Astrocyte (in vitro differentiated cells and primary cell): ENCODE results near the gene LRRTM4. TPM values are rescaled to one million over a fixed set of nuclear protein-coding genes. Genes with fewer than 3 reads are reported as not detected.

Experiments used
- DNase-seq: peaks from one replicate; pipeline ENCODE4 v3.0.0-alpha.2; 2010; ENCODE audit warnings: low read depth
- FAIRE-seq: peaks from 2 replicates; lab custom pipeline; 2011; peaks lifted over from hg19 to GRCh38; lab: Jason Lieb, UNC
- H2AFZ ChIP-seq: 2 replicates; pipeline ENCODE4 v1.6.0; 2012; ENCODE audit warnings: low read depth, low read length, inconsistent platforms
- H3K27ac ChIP-seq: 2 replicates; pipeline ENCODE4 v1.5.1; 2011; ENCODE audit warnings: low read depth, low read length, inconsistent platforms
- H3K27me3 ChIP-seq: 2 replicates; pipeline ENCODE4 v1.6.0; 2011; ENCODE audit warnings: low read length, inconsistent platforms; ENCODE audit not compliant: insufficient read depth
- H3K36me3 ChIP-seq: 2 replicates; pipeline ENCODE4 v1.5.1; 2011; ENCODE audit warnings: low read length, inconsistent platforms; ENCODE audit not compliant: insufficient read depth
- H3K4me1 ChIP-seq: 2 replicates; pipeline ENCODE4 v1.5.1; 2011; ENCODE audit warnings: low read length, inconsistent platforms; ENCODE audit not compliant: insufficient read depth
- H3K4me2 ChIP-seq: 2 replicates; pipeline ENCODE4 v1.6.0; 2012; ENCODE audit warnings: low read length, inconsistent platforms
- H3K4me3 ChIP-seq: 2 replicates; pipeline ENCODE4 v1.5.1; 2011; ENCODE audit warnings: low read depth, mild to moderate bottlenecking, low read length, inconsistent platforms; ENCODE audit not compliant: insufficient read depth
- H3K79me2 ChIP-seq: 2 replicates; pipeline ENCODE4 v1.6.0; 2012; ENCODE audit warnings: mild to moderate bottlenecking, low read length, inconsistent platforms; ENCODE audit not compliant: insufficient read depth
- H3K9ac ChIP-seq: 2 replicates; pipeline ENCODE4 v1.6.0; 2012; ENCODE audit warnings: mild to moderate bottlenecking, low read length, inconsistent platforms
- H3K9me3 ChIP-seq: 2 replicates; pipeline ENCODE4 v1.5.1; 2012; ENCODE audit warnings: low read depth, mild to moderate bottlenecking, low read length, inconsistent platforms; ENCODE audit not compliant: insufficient read depth
- H4K20me1 ChIP-seq: 2 replicates; pipeline ENCODE4 v1.6.0; 2012; ENCODE audit warnings: low read length, inconsistent platforms; ENCODE audit not compliant: insufficient read depth
- H3K27ac Mint-ChIP-seq: one replicate; pipeline ENCODE4 v1.8.0; 2021; ENCODE audit warnings: mild to moderate bottlenecking, mixed read lengths; ENCODE audit not compliant: unreplicated experiment
- H3K27me3 Mint-ChIP-seq: one replicate; pipeline ENCODE4 v1.8.0; 2021; ENCODE audit warnings: low read depth, mixed read lengths; ENCODE audit not compliant: unreplicated experiment
- H3K36me3 Mint-ChIP-seq: one replicate; pipeline ENCODE4 v1.8.0; 2021; ENCODE audit warnings: low read depth, mixed read lengths; ENCODE audit not compliant: unreplicated experiment
- H3K4me1 Mint-ChIP-seq: one replicate; pipeline ENCODE4 v1.8.0; 2021; ENCODE audit warnings: low read depth, mixed read lengths; ENCODE audit not compliant: unreplicated experiment
- H3K4me3 Mint-ChIP-seq: one replicate; pipeline ENCODE4 v1.8.0; 2021; ENCODE audit warnings: mild to moderate bottlenecking, moderate library complexity, mixed read lengths; ENCODE audit not compliant: unreplicated experiment
- H3K9me3 Mint-ChIP-seq: one replicate; pipeline ENCODE4 v1.8.0; 2021; ENCODE audit warnings: mild to moderate bottlenecking, mixed read lengths; ENCODE audit not compliant: unreplicated experiment
- CTCF ChIP-seq: IDR thresholded peaks from 2 replicates; pipeline ENCODE4 v1.5.1; 2011; ENCODE audit warnings: low read depth, mild to moderate bottlenecking, inconsistent platforms, low read length, moderate library complexity; ENCODE audit not compliant: insufficient read depth
- EZH2 ChIP-seq: IDR thresholded peaks from 2 replicates; pipeline ENCODE4 v1.6.1; 2012; ENCODE audit warnings: mild to moderate bottlenecking, low read length, inconsistent platforms; ENCODE audit not compliant: insufficient read depth
- total RNA-seq: library from RNA; stranded (reverse); gene quantifications from 2 replicates; pipeline ENCODE4 v1.2.1, GENCODE V29; 2021

Gene LRRTM4
- total RNA-seq, 1 donor from 2014 or later: 0.59 TPM

GRCh38 chr2:76849086-76849485 lies 673.1 kb downstream of the LRRTM4 start:
- DNase-seq (no peak), FAIRE-seq (no peak)
- H3K9ac ChIP-seq: no peak overlapping the region
- H3K9me3 Mint-ChIP-seq: no peaks in the 10 kb centered on the region
- H3K27ac ChIP-seq: no peak overlapping the region
- H4K20me1 ChIP-seq: no peaks in the 10 kb centered on the region
- no peaks in the 10 kb centered on the region for H3K9me3 ChIP-seq
- H3K4me1 ChIP-seq: no peaks in the 10 kb centered on the region
- no peaks in the 10 kb centered on the region for H3K36me3 Mint-ChIP-seq
- H3K4me2 ChIP-seq: no peak overlapping the region
- H3K27me3 Mint-ChIP-seq: no peaks in the 10 kb centered on the region
- no peaks in the 10 kb centered on the region for H3K4me1 Mint-ChIP-seq
- H3K36me3 ChIP-seq: no peaks in the 10 kb centered on the region
- H3K4me3 Mint-ChIP-seq: no peak overlapping the region
- no peaks in the 10 kb centered on the region for H3K79me2 ChIP-seq
- no peaks in the 10 kb centered on the region for H3K27me3 ChIP-seq
- H3K4me3 ChIP-seq: no peak overlapping the region
- H2AFZ ChIP-seq: no peak overlapping the region
- H3K27ac Mint-ChIP-seq: no peak overlapping the region
- TF ChIP-seq EZH2 (no peak), CTCF (no peak)

- no peaks in the 10 kb centered on the region for H3K9me3 Mint-ChIP-seq
- Histone ChIP-seq H4K20me1 (no peaks in the 10 kb centered on the region), H3K4me2 (no peak overlapping the region), H2AFZ (no peak overlapping the region), H3K4me3 (no peak overlapping the region), H3K9ac (no peak overlapping the region), H3K27ac (no peak overlapping the region), H3K4me1 (no peaks in the 10 kb centered on the region), H3K36me3 (no peaks in the 10 kb centered on the region), H3K27me3 (no peaks in the 10 kb centered on the region), H3K79me2 (no peaks in the 10 kb centered on the region), H3K9me3 (no peaks in the 10 kb centered on the region)
- FAIRE-seq: no peak
- no peak overlapping the region for H3K27ac Mint-ChIP-seq
- no peaks in the 10 kb centered on the region for H3K36me3 Mint-ChIP-seq
- TF ChIP-seq CTCF (no peak), EZH2 (no peak)
- no peak for DNase-seq
- H3K4me1 Mint-ChIP-seq: no peaks in the 10 kb centered on the region
- no peaks in the 10 kb centered on the region for H3K27me3 Mint-ChIP-seq
- H3K4me3 Mint-ChIP-seq: no peak overlapping the region
Measured at GRCh38 chr2:76839826-76840225, 682.4 kb downstream of the LRRTM4 start.

GRCh38 chr2:76829374-76830234 lies 692.6 kb downstream of the LRRTM4 start:
- H3K36me3 ChIP-seq: no peaks in the 10 kb centered on the region
- no peaks in the 10 kb centered on the region for H3K79me2 ChIP-seq
- H3K27ac ChIP-seq: no peak overlapping the region
- no peak overlapping the region for H2AFZ ChIP-seq
- H3K4me1 Mint-ChIP-seq: peaks cover 2% of the 10 kb centered on the region
- no peaks in the 10 kb centered on the region for H3K9me3 ChIP-seq
- no peak overlapping the region for H3K27ac Mint-ChIP-seq
- no peaks in the 10 kb centered on the region for H3K36me3 Mint-ChIP-seq
- no peaks in the 10 kb centered on the region for H3K27me3 ChIP-seq
- no peaks in the 10 kb centered on the region for H4K20me1 ChIP-seq
- FAIRE-seq (no peak), DNase-seq (no peak)
- no peak overlapping the region for H3K4me3 Mint-ChIP-seq
- no peaks in the 10 kb centered on the region for H3K4me1 ChIP-seq
- H3K9me3 Mint-ChIP-seq: no peaks in the 10 kb centered on the region
- no peaks in the 10 kb centered on the region for H3K27me3 Mint-ChIP-seq
- no peak for TF ChIP-seq EZH2
- no peak for TF ChIP-seq CTCF
- H3K4me3 ChIP-seq: no peak overlapping the region
- no peak overlapping the region for H3K9ac ChIP-seq
- H3K4me2 ChIP-seq: no peak overlapping the region
